ENCODE data around the gene SMCO4.

The SMCO4 gene

DNA sequence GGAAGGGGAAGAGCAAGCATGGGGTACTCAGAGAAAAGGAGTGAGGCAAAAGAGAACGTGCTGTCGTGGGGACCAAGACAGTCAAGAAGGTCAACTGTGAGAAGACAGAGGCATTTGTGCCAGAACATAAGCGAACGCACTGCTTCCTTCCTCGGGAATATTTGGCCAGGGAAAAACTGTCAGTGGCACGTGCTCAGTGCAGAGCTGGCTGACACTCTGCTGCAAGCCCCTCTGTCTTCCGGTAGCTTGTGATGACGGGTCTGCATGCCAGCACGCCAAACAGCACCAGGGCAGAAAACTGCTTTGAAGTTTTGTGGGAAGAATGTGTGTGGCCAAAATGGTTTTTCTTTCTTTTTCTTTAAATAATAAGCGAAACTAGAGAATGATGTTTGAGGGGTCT, 60.6 kb downstream of the SMCO4 start:
- peaks cover 0 to 4% of the 10 kb centered on the region in 2 donors for H3K36me3 ChIP-seq (ENCODE audit: control insufficient read depth in 1 of 2, insufficient read depth in 2 of 2, low read length in 2 of 2)
- no peak overlapping the region for H3K27ac ChIP-seq (ENCODE audit: low read length)
- no peaks in the 10 kb centered on the region for H3K27me3 ChIP-seq (ENCODE audit: low read depth, low read length)
- no peaks in the 10 kb centered on the region for H3K9me3 ChIP-seq (ENCODE audit: control insufficient read depth in 1 of 2, low read length in 2 of 2)
- H3K4me3 ChIP-seq (ENCODE audit: low read depth in 1 of 2, low read length in 2 of 2): no peak overlapping the region
- H3K4me1 ChIP-seq (ENCODE audit: control insufficient read depth in 1 of 2, insufficient read depth in 2 of 2, low read length in 2 of 2): peaks cover 0 to 21% of the 10 kb centered on the region in 2 donors

DNA sequence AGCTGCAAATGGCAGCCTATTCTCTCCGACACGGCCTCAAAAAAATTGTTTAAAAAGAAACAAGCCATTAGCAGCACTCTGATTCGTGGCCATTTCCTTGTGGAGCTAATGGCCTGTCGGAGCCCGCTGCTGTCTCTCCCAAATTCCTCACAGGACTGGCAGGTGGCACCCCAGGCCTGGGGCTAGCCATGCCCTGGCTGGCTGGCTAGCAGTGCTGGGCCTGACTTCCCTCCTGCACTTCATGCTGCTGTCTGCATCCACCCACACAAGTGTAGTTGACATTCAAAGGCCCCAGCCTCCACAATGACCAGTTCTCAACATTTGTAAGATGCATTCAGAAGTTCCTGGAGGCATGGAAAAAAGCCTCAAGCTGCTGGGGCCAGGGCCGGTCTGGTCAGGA, 61.5 kb downstream of the SMCO4 start:
- no peak overlapping the region for H3K27ac ChIP-seq (ENCODE audit: low read length)
- H3K36me3 ChIP-seq (ENCODE audit: control insufficient read depth in 1 of 2, insufficient read depth in 2 of 2, low read length in 2 of 2): peaks cover 0 to 4% of the 10 kb centered on the region in 2 donors
- peaks cover 0 to 14% of the 10 kb centered on the region in 2 donors for H3K4me1 ChIP-seq (ENCODE audit: control insufficient read depth in 1 of 2, insufficient read depth in 2 of 2, low read length in 2 of 2)
- H3K9me3 ChIP-seq (ENCODE audit: control insufficient read depth in 1 of 2, low read length in 2 of 2): no peaks in the 10 kb centered on the region
- H3K27me3 ChIP-seq (ENCODE audit: low read depth, low read length): no peaks in the 10 kb centered on the region
- no peak overlapping the region for H3K4me3 ChIP-seq (ENCODE audit: low read depth in 1 of 2, low read length in 2 of 2)

DNA sequence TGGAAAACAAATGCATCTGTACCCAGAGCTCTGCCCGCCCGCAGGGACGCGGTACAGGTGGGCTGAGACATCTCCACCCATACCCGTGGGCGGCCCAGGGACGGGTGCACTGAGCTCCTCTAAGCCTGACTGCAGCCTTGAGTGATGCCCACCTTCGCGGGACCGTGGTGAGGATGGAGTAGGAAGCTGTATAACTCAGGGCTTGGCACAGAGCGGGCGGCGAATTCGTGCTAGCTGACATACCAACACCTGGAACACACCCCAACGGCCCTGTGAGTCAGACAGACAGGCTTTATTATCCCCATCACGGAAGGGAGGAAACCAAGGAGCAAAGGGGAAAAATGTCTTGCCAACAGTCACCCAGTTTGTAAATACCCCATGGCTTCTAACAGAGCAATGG, 61.9 kb downstream of the SMCO4 start:
- Histone ChIP-seq H3K36me3 (ENCODE audit: control insufficient read depth in 1 of 2, insufficient read depth in 2 of 2, low read length in 2 of 2) (peaks cover 0 to 4% of the 10 kb centered on the region in 2 donors), H3K4me3 (ENCODE audit: low read depth in 1 of 2, low read length in 2 of 2) (no peak overlapping the region), H3K4me1 (ENCODE audit: control insufficient read depth in 1 of 2, insufficient read depth in 2 of 2, low read length in 2 of 2) (peaks cover 0 to 11% of the 10 kb centered on the region in 2 donors), H3K27ac (ENCODE audit: low read length) (no peak overlapping the region), H3K9me3 (ENCODE audit: control insufficient read depth in 1 of 2, low read length in 2 of 2) (no peaks in the 10 kb centered on the region), H3K27me3 (ENCODE audit: low read depth, low read length) (no peaks in the 10 kb centered on the region)

DNA sequence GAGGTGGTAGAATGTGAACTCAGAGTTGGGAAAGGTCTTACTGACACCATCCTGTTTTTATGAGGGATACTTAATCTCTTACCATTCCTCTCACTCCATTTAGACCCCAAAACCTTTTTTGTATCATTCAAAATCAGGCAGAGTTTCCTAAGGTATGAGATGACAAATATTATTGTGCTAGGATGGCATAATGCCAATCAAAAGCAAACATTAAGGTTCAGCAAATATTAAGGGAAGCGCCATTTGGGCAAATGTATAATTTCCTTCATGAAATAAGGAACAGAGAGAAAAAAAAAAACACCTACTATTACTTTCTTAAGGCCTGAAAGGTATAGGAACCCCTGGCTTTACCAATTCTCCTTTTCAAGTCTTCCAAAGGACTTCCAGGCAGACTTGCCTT, 62.4 kb downstream of the SMCO4 start:
- Histone ChIP-seq H3K36me3 (ENCODE audit: control insufficient read depth in 1 of 2, insufficient read depth in 2 of 2, low read length in 2 of 2) (peaks cover 0 to 4% of the 10 kb centered on the region in 2 donors), H3K9me3 (ENCODE audit: control insufficient read depth in 1 of 2, low read length in 2 of 2) (no peaks in the 10 kb centered on the region), H3K27ac (ENCODE audit: low read length) (no peak overlapping the region), H3K27me3 (ENCODE audit: low read depth, low read length) (no peaks in the 10 kb centered on the region), H3K4me3 (ENCODE audit: low read depth in 1 of 2, low read length in 2 of 2) (no peak overlapping the region), H3K4me1 (ENCODE audit: control insufficient read depth in 1 of 2, insufficient read depth in 2 of 2, low read length in 2 of 2) (peaks cover 0 to 11% of the 10 kb centered on the region in 2 donors)

DNA sequence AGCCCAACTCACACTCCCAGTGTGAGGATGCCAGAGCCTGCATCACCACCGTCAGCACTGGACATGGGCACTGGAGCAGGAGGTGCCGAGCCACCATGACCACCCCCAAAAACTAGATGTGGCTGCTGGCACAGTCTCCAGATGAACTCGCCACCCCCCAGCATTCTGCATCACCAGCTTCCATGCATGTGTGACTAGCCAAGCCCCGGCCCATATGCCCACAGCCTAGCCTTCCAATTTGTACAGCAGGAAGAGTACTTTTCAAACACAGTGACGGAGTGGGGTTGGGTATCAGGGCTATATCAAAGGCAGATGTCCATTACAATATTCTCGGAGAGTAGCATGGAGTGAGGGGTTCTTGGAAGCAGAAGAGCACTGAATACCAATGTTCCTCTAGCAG, 62.9 kb downstream of the SMCO4 start:
- H3K4me1 ChIP-seq (ENCODE audit: control insufficient read depth in 1 of 2, insufficient read depth in 2 of 2, low read length in 2 of 2): peaks cover 0 to 9% of the 10 kb centered on the region in 2 donors
- no peak overlapping the region for H3K4me3 ChIP-seq (ENCODE audit: low read depth in 1 of 2, low read length in 2 of 2)
- H3K27ac ChIP-seq (ENCODE audit: low read length): no peak overlapping the region
- no peaks in the 10 kb centered on the region for H3K27me3 ChIP-seq (ENCODE audit: low read depth, low read length)
- peaks cover 0 to 4% of the 10 kb centered on the region in 2 donors for H3K36me3 ChIP-seq (ENCODE audit: control insufficient read depth in 1 of 2, insufficient read depth in 2 of 2, low read length in 2 of 2)
- no peaks in the 10 kb centered on the region for H3K9me3 ChIP-seq (ENCODE audit: control insufficient read depth in 1 of 2, low read length in 2 of 2)

DNA sequence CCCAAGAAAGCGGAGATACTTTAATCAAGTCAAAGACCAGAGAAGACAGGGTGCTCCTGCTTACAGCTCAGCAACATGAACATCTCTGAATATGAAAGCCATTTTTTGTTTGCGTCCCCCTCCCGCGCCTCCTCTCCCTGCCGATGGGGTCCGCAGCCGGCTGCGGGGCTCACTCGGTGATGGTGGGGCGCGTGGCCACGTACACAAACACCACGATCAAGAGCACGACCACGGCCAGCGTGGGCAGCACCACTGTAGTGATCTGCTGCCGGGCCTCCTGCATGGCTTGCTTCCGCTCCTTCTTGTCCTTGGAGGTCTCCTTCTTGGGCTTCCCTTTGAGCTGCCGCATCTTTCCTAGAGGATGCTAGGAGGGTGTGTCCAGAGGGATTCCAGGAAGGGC, 64.3 kb downstream of the SMCO4 start:
- H3K4me1 ChIP-seq (ENCODE audit: control insufficient read depth in 1 of 2, insufficient read depth in 2 of 2, low read length in 2 of 2): no peaks in the 10 kb centered on the region
- no peaks in the 10 kb centered on the region for H3K9me3 ChIP-seq (ENCODE audit: control insufficient read depth in 1 of 2, low read length in 2 of 2)
- H3K27ac ChIP-seq (ENCODE audit: low read length): no peak overlapping the region
- H3K27me3 ChIP-seq (ENCODE audit: low read depth, low read length): no peaks in the 10 kb centered on the region
- no peak overlapping the region for H3K4me3 ChIP-seq (ENCODE audit: low read depth in 1 of 2, low read length in 2 of 2)
- peaks cover 0 to 4% of the 10 kb centered on the region in 2 donors for H3K36me3 ChIP-seq (ENCODE audit: control insufficient read depth in 1 of 2, insufficient read depth in 2 of 2, low read length in 2 of 2)

DNA sequence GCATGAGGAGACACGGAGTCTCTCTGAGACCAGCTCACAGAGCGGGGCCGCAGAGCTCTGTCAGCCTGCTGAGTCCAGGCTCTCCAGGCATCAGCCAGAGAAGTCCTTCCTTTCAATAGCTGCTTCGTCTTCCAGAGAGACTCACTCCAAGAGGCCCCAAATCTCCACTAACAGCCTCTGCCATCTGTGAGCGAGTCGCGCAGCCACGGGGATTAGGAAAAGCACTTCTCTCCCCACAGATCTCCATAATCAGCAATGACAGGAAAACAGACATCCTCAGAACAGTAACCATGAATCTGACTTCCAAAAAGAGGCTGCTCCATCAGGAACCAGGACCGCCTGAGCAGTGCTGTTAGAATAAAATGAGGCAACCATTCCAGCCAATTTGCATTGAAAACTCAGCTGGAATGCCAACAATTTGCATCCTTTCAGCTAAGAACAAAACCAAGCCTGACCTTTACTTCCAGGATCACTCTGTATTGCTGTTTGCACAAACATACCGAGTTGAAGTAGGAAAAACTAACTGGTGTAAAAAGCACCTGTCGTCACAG, 65.4 kb downstream of the SMCO4 start:
- Histone ChIP-seq H3K36me3 (ENCODE audit: control insufficient read depth in 1 of 2, insufficient read depth in 2 of 2, low read length in 2 of 2) (peaks cover 0 to 4% of the 10 kb centered on the region in 2 donors), H3K27ac (ENCODE audit: low read length) (no peak overlapping the region), H3K4me1 (ENCODE audit: control insufficient read depth in 1 of 2, insufficient read depth in 2 of 2, low read length in 2 of 2) (no peaks in the 10 kb centered on the region), H3K4me3 (ENCODE audit: low read depth in 1 of 2, low read length in 2 of 2) (no peak overlapping the region), H3K27me3 (ENCODE audit: low read depth, low read length) (no peaks in the 10 kb centered on the region), H3K9me3 (ENCODE audit: control insufficient read depth in 1 of 2, low read length in 2 of 2) (no peaks in the 10 kb centered on the region)

DNA sequence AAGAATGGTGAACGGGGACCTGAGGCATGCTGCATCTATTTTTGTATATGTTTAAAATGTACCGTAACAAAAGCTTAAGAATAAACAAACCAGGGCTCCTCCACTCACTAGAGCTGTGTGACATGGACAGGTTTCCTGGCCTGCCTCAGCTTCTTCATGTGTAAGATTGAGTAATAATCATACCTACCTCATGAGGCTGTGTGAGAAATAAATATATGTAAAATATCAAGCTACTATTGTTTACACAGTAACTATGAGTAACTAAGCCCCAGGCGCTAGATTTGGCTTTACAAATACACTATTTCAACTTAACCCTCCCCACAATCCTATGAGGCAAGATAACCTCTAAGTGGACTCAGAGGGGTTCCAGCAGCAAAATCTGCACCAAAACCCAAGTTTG, 66.4 kb downstream of the SMCO4 start:
- no peaks in the 10 kb centered on the region for H3K27me3 ChIP-seq (ENCODE audit: low read depth, low read length)
- no peak overlapping the region for H3K27ac ChIP-seq (ENCODE audit: low read length)
- no peaks in the 10 kb centered on the region for H3K9me3 ChIP-seq (ENCODE audit: control insufficient read depth in 1 of 2, low read length in 2 of 2)
- H3K4me3 ChIP-seq (ENCODE audit: low read depth in 1 of 2, low read length in 2 of 2): no peak overlapping the region
- peaks cover 0 to 4% of the 10 kb centered on the region in 2 donors for H3K36me3 ChIP-seq (ENCODE audit: control insufficient read depth in 1 of 2, insufficient read depth in 2 of 2, low read length in 2 of 2)
- no peaks in the 10 kb centered on the region for H3K4me1 ChIP-seq (ENCODE audit: control insufficient read depth in 1 of 2, insufficient read depth in 2 of 2, low read length in 2 of 2)

DNA sequence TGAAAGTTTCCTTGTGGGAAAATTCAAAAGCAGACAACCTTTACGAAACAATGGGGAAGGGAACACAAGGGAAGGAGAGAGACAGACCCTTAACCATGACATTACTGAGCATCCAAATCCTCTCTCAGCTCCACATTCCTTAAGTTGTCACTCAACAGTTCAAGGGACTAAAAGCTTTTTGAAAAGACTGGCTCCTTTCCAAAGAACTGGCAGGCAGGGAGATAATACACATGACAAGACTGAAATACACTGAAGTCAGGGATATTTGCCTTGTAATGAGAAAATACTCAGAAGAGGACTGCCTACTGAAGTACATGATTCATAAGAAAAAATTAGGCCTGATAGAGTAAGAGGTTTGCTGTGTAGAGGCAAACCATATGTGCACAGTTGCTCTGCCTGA, 69.1 kb downstream of the SMCO4 start:
- H3K27me3 ChIP-seq (ENCODE audit: low read depth, low read length): no peaks in the 10 kb centered on the region
- H3K36me3 ChIP-seq (ENCODE audit: control insufficient read depth in 1 of 2, insufficient read depth in 2 of 2, low read length in 2 of 2): peaks cover 0 to 4% of the 10 kb centered on the region in 2 donors
- H3K27ac ChIP-seq (ENCODE audit: low read length): no peak overlapping the region
- H3K9me3 ChIP-seq (ENCODE audit: control insufficient read depth in 1 of 2, low read length in 2 of 2): no peaks in the 10 kb centered on the region
- H3K4me3 ChIP-seq (ENCODE audit: low read depth in 1 of 2, low read length in 2 of 2): no peak overlapping the region
- H3K4me1 ChIP-seq (ENCODE audit: control insufficient read depth in 1 of 2, insufficient read depth in 2 of 2, low read length in 2 of 2): no peaks in the 10 kb centered on the region

DNA sequence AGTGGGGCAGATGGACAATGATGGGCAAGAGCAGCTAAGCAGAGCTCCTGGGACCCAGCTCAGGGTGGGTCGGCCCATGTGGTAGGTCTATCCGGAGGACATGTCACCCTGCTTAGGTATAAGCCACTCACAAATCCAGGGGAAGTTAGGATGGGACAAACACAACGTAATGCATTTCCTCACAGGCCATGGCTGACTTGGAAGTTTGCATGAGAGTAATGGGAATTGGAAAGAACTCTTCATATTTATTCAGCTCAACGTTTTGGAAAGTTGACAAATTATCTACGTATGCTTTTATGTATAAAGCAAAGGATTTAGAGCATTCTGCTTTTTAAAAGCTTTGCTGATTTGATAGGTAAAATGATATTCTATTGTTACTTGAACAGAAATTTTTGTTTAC, 74.9 kb downstream of the SMCO4 start:
- no peak overlapping the region for H3K4me3 ChIP-seq (ENCODE audit: low read depth in 1 of 2, low read length in 2 of 2)
- no peaks in the 10 kb centered on the region for H3K4me1 ChIP-seq (ENCODE audit: control insufficient read depth in 1 of 2, insufficient read depth in 2 of 2, low read length in 2 of 2)
- no peaks in the 10 kb centered on the region for H3K9me3 ChIP-seq (ENCODE audit: control insufficient read depth in 1 of 2, low read length in 2 of 2)
- H3K36me3 ChIP-seq (ENCODE audit: control insufficient read depth in 1 of 2, insufficient read depth in 2 of 2, low read length in 2 of 2): no peaks in the 10 kb centered on the region
- no peak overlapping the region for H3K27ac ChIP-seq (ENCODE audit: low read length)
- no peaks in the 10 kb centered on the region for H3K27me3 ChIP-seq (ENCODE audit: low read depth, low read length)

DNA sequence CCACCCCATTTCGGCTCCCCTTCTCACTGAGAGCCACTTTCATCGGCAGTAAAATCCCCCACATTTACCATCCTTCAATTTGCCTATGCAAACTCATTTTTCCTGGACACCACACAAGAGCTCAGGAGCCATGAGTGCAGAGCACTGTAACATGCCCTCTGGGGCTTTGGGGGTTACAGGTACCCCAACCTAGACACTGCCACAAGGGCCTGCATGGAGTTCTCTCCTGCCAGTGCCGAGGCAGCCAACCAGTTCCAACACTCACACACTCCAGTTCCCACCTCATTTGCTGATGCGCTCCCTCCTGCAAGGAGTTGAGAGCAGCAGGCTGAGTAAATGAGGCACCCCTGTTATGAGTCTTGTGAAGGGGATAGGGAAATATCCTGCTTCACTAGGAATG, 76.1 kb downstream of the SMCO4 start:
- H3K36me3 ChIP-seq (ENCODE audit: control insufficient read depth in 1 of 2, insufficient read depth in 2 of 2, low read length in 2 of 2): no peaks in the 10 kb centered on the region
- no peaks in the 10 kb centered on the region for H3K4me1 ChIP-seq (ENCODE audit: control insufficient read depth in 1 of 2, insufficient read depth in 2 of 2, low read length in 2 of 2)
- no peaks in the 10 kb centered on the region for H3K9me3 ChIP-seq (ENCODE audit: control insufficient read depth in 1 of 2, low read length in 2 of 2)
- no peak overlapping the region for H3K4me3 ChIP-seq (ENCODE audit: low read depth in 1 of 2, low read length in 2 of 2)
- no peaks in the 10 kb centered on the region for H3K27me3 ChIP-seq (ENCODE audit: low read depth, low read length)
- H3K27ac ChIP-seq (ENCODE audit: low read length): no peak overlapping the region

DNA sequence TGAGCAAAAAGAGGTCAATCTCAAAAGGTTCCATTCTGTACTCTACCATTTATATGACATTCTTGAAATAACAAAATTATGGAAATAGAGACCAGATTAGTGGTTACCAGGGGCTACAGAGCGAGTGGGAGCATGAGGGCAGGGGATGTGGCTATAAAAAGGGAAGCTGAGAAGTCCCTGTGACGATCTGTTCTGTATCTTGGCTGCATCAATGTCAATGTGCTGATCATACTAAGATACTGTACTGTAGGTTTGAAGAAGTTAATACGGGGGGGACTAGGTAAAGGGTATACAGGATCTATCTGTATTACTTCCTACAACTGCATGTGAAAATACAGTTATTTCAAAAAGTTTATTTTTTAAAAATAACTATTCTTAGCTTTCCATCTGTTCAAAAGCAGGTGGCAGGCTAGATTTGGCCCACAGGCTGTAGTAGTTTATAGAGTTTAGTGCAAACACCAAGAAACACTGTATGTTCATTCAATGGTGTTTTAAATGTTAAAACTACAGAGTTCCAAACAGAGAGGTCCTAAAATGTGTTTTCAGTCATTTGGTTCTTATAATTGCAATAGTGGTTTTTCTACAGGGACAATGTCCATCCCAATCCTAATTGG, 78.2 kb downstream of the SMCO4 start:
- H3K4me3 ChIP-seq (ENCODE audit: low read depth in 1 of 2, low read length in 2 of 2): no peak overlapping the region

More for the DNA sequence above, 78.2 kb downstream of the SMCO4 start:
- Histone ChIP-seq H3K36me3 (ENCODE audit: control insufficient read depth in 1 of 2, insufficient read depth in 2 of 2, low read length in 2 of 2) (no peaks in the 10 kb centered on the region), H3K9me3 (ENCODE audit: control insufficient read depth in 1 of 2, low read length in 2 of 2) (no peaks in the 10 kb centered on the region), H3K4me1 (ENCODE audit: control insufficient read depth in 1 of 2, insufficient read depth in 2 of 2, low read length in 2 of 2) (no peaks in the 10 kb centered on the region), H3K27me3 (ENCODE audit: low read depth, low read length) (no peaks in the 10 kb centered on the region), H3K27ac (ENCODE audit: low read length) (no peak overlapping the region)

Data from muscle layer of duodenum (tissue), 2 donors.